Subcutaneous abdominal adipose tissue (tissue), 5 donors: ENCODE results near the gene SAC3D1.

Experiments
- H3K27ac ChIP-seq: one replicate; pipeline ENCODE4 v1.7.0; 2013; ENCODE audit warnings: low read depth, mild to moderate bottlenecking, inconsistent platforms, low read length, moderate library complexity
- H3K27me3 ChIP-seq, 5 donors: one replicate each; pipeline ENCODE4 v1.7.0; 2013; ENCODE audit warnings: low read length in 5 of 5, inconsistent platforms in 1 of 5; ENCODE audit not compliant: control insufficient read depth in 5 of 5, insufficient read depth in 4 of 5
- H3K36me3 ChIP-seq, 5 donors: one replicate each; pipeline ENCODE4 v1.7.0; 2013; ENCODE audit warnings: low read length in 5 of 5; ENCODE audit not compliant: control insufficient read depth in 5 of 5, insufficient read depth in 5 of 5
- H3K4me1 ChIP-seq, 5 donors: one replicate each; pipeline ENCODE4 v1.7.0; 2013; ENCODE audit warnings: low read length in 5 of 5, mild to moderate bottlenecking in 3 of 5, moderate library complexity in 1 of 5; ENCODE audit not compliant: control insufficient read depth in 5 of 5, insufficient read depth in 5 of 5
- H3K4me3 ChIP-seq, 5 donors: one replicate each; pipeline ENCODE4 v1.7.0; 2013; ENCODE audit warnings: low read length in 5 of 5, low read depth in 1 of 5
- H3K9ac ChIP-seq, 5 donors: one replicate each; pipeline ENCODE4 v1.7.0; 2013; ENCODE audit warnings: low read length in 5 of 5, mild to moderate bottlenecking in 4 of 5, moderate library complexity in 3 of 5
- H3K9me3 ChIP-seq, 5 donors: one replicate each; pipeline ENCODE4 v1.7.0; 2013; ENCODE audit warnings: low read length in 5 of 5; ENCODE audit not compliant: control insufficient read depth in 5 of 5
- donor health status: healthy.
- donor health status: healthy.
- donor health status: healthy.
- donor health status: healthy.
- donor health status: healthy.

Gene SAC3D1

DNA sequence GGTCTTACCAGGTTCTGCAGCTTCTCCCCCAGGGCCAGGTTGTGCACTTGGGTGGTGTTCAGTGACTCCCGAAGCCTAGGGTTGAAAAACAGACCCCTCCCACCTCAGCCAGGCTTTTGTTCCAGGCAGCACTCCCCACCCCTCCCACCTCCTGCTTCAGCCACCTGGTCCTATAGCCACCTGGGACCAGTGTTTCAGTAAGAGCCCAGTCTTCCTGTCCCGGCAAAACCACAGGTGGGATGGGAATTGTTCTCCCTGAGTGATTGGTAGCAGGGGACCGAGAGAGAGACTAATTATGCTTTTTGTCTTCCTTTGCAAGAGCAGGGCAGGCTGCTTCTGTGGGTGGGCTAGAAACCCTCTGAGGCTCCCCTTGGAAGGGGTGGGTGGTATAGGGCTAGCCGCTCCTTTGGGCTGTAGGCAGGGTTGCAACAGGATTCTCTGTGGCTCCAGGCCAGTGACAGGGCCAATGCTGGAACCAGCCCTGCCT is 25.8 kb downstream of the SAC3D1 start:
- Histone ChIP-seq H3K9me3 (no peaks in the 10 kb centered on the region), H3K27me3 (peaks cover 0 to 11% (median 2%) of the 10 kb centered on the region in 5 donors), H3K36me3 (no peaks in the 10 kb centered on the region), H3K4me1 (no peaks in the 10 kb centered on the region), H3K4me3 (no peak overlapping the region), H3K9ac (no peak overlapping the region), H3K27ac (no peak overlapping the region)

DNA sequence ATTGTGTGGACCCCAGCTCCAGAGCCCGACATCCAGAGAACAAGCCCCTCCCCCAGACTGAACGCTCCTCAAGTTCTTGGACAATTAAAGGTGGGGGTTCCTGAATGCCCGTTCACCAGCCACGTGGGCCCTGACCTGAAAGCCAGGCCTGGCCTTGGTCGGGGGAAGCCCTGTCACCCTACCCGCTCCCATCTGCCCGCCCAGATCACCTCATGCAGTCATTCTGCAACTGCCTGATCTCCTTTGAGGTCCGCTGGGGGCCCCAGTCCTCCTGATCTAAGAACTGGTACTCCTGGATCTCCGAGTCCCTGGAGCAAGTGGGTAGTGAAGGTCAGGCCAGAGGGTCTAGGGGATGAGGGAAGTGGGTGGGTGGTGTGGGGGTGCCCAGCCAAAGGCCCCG is 26.4 kb downstream of the SAC3D1 start:
- Histone ChIP-seq H3K9me3 (no peaks in the 10 kb centered on the region), H3K4me3 (no peak overlapping the region), H3K4me1 (no peaks in the 10 kb centered on the region), H3K36me3 (no peaks in the 10 kb centered on the region), H3K9ac (no peak overlapping the region), H3K27ac (no peak overlapping the region), H3K27me3 (peaks cover 0 to 11% (median 2%) of the 10 kb centered on the region in 5 donors)

DNA sequence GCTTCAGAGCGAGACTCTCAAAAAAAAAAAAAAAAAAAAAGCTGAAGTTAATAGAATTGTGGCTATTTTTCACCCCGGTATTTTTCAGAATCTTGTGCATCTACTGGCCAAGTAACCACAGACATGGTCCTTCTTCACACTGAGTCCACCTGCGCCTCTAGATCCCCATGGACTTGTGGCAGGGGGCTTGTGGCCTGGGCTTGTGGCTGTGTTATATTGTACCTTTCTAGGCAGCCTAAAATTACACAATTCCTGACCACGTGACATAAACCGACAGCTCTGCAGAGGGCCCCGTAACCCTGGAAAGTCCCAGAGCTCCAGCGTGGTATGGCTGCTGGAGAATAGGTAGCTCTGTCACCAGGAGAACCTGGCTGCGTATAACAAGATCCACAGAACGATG is 28.2 kb downstream of the SAC3D1 start:
- no peaks in the 10 kb centered on the region for H3K36me3 ChIP-seq
- H3K9ac ChIP-seq: no peak overlapping the region
- peaks cover 0 to 7% (median 0%) of the 10 kb centered on the region in 5 donors for H3K27me3 ChIP-seq
- H3K4me1 ChIP-seq: no peaks in the 10 kb centered on the region
- H3K27ac ChIP-seq: no peak overlapping the region
- no peak overlapping the region for H3K4me3 ChIP-seq
- no peaks in the 10 kb centered on the region for H3K9me3 ChIP-seq

DNA sequence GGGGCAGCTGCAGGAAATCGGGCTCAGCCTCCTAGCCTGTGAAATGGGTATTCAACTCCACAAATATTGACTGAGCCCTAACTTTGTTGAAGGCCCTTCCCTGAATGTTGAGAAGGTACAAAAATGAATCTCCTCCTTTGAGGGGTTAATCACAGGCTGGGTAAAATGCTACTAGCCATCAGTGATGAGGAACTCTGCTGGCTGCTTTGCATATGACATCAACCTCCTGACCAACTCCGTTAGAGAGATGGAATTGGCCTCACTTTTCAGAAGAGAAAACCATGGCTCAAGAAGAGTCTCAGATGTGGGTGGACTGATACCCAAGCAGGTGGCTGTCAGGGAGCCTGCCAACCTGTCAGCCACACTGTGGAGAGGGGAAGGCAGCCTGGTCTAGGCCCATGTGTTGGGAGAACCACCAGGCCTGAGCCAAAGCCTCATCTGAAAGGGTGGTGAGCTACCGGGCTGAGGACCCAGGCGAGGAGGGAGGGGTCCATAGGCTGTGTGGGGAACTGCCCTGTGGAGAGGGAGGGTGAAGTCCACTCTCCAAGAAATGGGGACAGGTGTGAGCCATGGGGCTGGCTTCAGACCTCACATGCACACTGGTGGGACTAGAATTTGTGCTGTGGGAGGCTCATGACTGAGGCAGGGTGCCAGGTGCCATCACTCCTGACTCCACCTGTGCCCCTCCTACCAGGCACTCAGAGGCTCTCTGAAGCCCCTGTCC is 31.1 kb downstream of the SAC3D1 start:
- Histone ChIP-seq H3K9ac (no peak overlapping the region), H3K4me1 (no peaks in the 10 kb centered on the region), H3K36me3 (no peaks in the 10 kb centered on the region), H3K27ac (no peak overlapping the region), H3K9me3 (no peaks in the 10 kb centered on the region), H3K4me3 (no peak overlapping the region), H3K27me3 (peaks cover 0 to 2% (median 0%) of the 10 kb centered on the region in 5 donors)

DNA sequence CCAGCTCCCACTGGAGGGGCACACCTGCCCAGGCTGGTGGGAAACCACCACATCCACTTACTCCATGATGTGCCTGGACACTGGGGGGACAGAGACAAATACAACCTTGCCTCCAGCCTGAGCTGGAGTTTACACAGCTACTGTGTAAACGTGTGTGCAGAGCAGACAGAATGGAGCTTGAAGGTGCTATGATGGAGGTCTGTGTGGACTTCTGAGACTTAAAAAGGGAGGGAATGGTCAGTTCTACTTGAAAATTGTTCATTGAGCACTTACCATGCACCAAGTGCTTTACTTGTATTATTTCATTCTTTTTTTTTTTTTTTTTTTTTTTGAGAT is 31.6 kb downstream of the SAC3D1 start:
- Histone ChIP-seq H3K9me3 (no peaks in the 10 kb centered on the region), H3K27ac (no peak overlapping the region), H3K4me3 (no peak overlapping the region), H3K9ac (no peak overlapping the region), H3K36me3 (no peaks in the 10 kb centered on the region), H3K27me3 (no peaks in the 10 kb centered on the region), H3K4me1 (no peaks in the 10 kb centered on the region)

DNA sequence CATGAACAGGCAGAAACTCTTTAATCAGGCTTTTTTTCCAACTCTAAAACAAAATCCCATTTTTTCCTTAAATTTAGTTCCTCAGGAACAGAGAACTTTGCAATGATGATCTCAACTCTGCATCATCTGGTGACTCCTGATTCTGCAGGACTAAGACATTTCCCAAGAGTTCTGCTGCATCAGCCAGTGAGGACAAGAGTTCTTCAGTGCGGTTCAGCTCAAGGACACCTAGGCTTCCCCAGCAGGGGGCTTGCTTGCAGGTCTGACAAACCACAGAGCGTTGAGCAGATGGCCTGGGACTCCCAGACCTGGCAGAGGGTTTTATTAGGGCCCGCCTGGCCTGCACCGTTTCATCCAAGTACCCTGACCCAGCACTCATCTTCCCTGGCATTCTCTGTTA is 36.4 kb downstream of the SAC3D1 start:
- H3K4me1 ChIP-seq: no peaks in the 10 kb centered on the region
- no peak overlapping the region for H3K9ac ChIP-seq
- no peaks in the 10 kb centered on the region for H3K36me3 ChIP-seq
- no peaks in the 10 kb centered on the region for H3K27me3 ChIP-seq
- no peak overlapping the region for H3K27ac ChIP-seq
- H3K9me3 ChIP-seq: no peaks in the 10 kb centered on the region
- no peak overlapping the region for H3K4me3 ChIP-seq

DNA sequence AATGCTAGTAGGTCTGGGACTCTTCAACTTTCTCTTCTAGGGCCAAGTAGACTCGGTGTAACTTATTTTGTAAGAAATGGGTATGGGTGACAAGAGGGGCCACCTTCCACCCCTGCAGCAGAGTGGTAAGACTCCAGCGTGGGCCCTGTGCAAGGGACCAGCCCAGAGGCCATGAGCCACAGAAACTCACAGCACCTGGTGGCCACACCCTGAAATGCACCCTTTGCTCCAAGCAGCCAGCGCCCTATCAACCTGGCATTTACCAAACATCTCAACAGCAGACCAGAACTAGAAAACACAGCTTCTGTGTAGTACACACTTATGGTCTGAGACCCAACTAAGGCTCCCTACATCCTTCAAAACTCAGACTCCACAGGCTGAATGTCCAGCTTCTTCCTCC is 37.1 kb downstream of the SAC3D1 start:
- H3K9ac ChIP-seq: no peak overlapping the region
- H3K27ac ChIP-seq: no peak overlapping the region
- no peak overlapping the region for H3K4me3 ChIP-seq
- H3K4me1 ChIP-seq: peaks cover 0 to under 1% (median under 1%) of the 10 kb centered on the region in 5 donors
- no peaks in the 10 kb centered on the region for H3K36me3 ChIP-seq
- no peaks in the 10 kb centered on the region for H3K27me3 ChIP-seq
- no peaks in the 10 kb centered on the region for H3K9me3 ChIP-seq

DNA sequence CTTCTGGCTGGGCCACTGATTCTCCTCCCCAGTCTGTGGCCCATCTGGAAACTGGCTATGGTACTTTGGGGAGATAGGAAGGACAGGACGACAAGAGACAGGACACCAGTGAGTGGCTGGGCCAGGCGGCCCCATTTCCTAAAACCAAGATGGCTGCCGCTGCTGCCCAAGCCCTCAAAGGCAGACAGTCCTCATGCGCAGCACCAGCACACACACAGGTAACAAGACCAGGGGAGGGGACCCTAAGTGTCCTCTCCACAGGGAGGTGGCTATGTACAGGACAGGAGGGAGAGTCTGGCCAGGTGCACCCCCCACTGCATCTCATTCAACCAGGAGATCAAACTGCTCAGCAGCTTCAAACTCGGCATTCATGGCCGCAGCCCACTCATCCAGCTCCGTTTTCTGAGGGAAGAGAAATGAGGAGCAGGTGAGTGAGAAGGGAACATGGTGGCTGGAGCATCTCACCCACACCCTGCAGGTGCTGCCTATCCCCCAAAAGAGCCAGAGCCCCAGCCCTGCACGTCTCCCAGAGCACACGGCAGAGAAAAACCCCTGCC is 37.9 kb downstream of the SAC3D1 start:
- no peak overlapping the region for H3K9ac ChIP-seq
- H3K36me3 ChIP-seq: no peaks in the 10 kb centered on the region
- H3K27ac ChIP-seq: no peak overlapping the region
- H3K9me3 ChIP-seq: no peaks in the 10 kb centered on the region
- no peaks in the 10 kb centered on the region for H3K27me3 ChIP-seq
- H3K4me1 ChIP-seq: peaks cover 0 to 8% (median 6%) of the 10 kb centered on the region in 5 donors
- no peak overlapping the region for H3K4me3 ChIP-seq

DNA sequence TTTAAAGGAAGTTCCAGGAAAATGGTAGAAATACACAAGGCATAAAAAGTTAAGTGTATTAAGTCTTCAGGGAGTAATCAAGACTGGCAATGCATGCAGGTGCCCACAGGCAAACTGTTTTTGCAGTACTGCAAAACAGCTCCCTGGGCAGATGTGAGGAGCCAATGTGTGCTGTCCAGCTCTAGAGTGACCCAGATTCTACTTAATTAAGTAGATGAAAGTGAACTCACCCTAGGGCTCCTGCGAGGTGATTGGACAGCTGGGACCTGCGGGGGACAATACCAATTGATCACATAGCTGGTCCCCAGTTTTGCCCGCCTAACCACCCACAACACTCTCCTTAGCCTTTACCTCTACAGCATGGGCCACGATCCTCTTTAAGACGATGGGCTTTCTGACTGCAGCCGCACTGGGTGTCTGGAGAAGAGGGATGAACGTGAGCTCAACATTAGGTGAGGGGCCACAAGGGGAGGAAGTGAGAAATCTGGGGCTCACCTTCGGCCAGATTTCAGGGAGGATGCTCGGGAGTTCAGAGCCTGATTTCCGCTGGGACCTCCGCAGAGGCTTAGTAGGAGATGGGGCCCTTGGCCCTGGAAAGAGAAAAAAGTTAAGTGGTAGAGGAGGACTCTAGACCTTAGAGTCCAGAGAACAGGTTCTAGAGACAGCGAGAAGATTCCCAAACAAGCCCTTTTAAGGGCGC is 42.3 kb downstream of the SAC3D1 start:
- no peaks in the 10 kb centered on the region for H3K27me3 ChIP-seq
- no peaks in the 10 kb centered on the region for H3K9me3 ChIP-seq
- peaks cover 4 to 32% (median 30%) of the 10 kb centered on the region in 5 donors for H3K36me3 ChIP-seq
- H3K4me1 ChIP-seq: peaks cover 6 to 22% (median 18%) of the 10 kb centered on the region in 5 donors
- peak overlapping the region in 4 of 5 donors; percentile 71 to 91 (median 82) for H3K9ac ChIP-seq
- H3K27ac ChIP-seq: peak overlapping the region; percentile 78
- peak overlapping the region; percentile 25 to 90 (median 88) for H3K4me3 ChIP-seq
